Measurements from ENCODE around the gene LRRK2. TPM values are rescaled to one million over a fixed set of nuclear protein-coding genes. Genes with fewer than 3 reads are reported as not detected.
A peak's percentile ranks its signal among the peaks of the same experiment; 100 is the strongest.

Gene LRRK2
- polyA plus RNA-seq, 3 donors: 36.9 to 43.4 (median 38.1) TPM

DNA sequence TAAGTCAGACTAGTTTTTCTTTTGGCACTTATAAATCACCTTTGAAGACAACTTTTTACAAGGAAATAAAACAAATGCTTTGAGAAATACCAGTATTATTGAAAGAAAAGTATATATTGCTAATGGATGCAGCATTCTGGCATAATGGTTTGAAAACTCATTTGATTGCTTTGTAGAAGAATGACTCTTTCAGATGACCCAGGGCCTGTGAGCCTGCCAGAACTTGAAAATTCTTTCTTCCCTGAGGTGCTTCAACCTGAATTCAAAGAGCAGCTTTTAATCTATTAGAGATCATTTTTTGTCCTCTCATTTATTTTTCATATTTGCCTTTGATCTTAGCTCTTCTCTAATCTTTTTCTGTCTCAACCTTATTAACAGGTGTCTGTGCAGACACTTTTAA, 87.4 kb downstream of the LRRK2 start:
- DNase-seq (ENCODE audit: low read depth in 3 of 3, low spot score in 2 of 3): no peak

DNA sequence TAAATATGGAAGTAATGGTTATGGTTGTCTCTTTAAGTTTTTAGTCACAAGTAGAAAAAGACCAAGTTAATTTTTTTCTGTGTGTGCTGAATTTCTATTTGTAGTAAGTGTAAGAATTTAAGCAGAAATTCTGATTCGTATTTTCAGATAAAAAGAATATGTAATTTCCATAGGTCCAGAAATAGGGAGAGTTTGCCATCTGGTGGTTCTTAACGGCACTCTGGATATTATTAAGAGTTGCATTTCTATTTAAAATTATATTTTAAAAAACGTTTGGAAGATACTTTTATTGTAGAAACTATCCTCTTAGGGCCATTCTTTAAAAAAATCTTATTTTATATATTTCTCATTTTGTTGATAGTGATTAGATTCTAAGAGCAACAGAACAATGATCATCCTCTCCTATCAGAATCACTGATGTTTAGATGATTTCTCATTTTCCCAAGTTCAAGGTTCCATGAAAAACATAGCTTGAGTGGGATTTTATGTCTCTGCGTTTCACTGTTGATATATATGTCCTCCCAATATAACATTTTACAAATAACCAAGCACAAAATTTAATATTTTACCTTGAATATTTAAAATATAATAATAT, 88.3 kb downstream of the LRRK2 start:
- DNase-seq (ENCODE audit: low read depth in 3 of 3, low spot score in 2 of 3): no peak

DNA sequence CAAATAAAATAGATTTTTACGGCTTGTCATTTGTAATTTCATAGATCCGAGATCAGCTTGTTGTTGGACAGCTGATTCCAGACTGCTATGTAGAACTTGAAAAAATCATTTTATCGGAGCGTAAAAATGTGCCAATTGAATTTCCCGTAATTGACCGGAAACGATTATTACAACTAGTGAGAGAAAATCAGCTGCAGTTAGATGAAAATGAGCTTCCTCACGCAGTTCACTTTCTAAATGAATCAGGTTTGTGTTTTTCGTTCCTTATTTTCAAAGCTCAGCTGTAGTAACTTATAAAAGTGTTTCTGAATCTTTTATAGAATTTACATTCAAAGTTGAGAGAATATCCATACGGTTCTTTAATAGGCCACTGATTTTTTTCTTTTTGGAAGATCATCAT, 89.1 kb downstream of the LRRK2 start:
- no peak for DNase-seq (ENCODE audit: low read depth in 3 of 3, low spot score in 2 of 3)

DNA sequence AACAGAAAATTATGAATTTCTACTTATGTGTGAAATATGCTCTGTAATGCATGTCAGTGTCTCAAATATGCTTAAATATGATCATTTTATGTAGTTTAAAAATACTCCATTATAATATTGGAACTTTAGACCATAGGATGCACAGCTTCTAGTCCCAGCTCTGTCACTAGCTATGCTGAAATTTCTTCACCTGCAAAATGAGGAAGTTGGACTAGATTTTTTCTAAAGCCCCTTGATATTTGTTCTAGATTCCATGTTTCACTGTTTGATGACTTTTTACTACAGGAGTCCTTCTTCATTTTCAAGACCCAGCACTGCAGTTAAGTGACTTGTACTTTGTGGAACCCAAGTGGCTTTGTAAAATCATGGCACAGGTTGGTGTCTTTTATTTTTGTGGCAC, 90.1 kb downstream of the LRRK2 start:
- no peak for DNase-seq (ENCODE audit: low read depth in 3 of 3, low spot score in 2 of 3)

DNA sequence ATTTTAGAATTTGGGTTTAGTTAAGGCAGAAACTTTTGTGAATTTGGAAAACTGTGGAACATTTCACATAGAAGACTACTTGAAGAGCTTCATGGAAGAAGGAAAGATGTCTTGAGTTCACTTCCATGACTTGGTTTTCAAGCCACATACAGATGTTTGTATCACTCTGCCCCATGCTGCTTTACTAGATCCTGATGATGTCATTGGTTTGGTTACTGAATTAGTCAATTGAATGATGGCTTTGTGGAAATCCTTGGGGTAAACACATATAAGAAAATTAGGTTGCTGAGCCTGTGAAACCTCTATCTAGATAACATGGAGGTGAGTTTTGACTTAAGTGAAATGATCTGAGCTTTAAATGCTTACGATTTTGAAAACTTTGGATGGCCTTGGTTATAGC, 90.6 kb downstream of the LRRK2 start:
- DNase-seq (ENCODE audit: low read depth in 3 of 3, low spot score in 2 of 3): no peak

DNA sequence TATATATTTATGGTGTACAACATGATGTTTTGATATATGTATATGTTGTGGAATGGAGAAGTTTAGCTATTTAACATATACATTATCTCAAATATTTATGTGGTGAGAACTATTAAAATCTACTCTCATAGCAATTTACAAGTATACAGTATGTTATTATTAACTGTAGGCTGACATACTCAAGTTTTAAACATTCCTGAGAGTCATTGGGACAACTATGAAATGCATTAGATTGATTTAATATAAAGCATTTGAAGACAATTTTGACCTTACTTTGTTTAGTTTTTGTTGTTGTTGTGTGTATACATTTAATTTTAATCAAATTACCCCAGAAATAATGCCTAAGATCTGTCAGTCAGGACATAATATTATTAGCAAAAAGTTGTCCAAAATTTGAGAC, 99.5 kb downstream of the LRRK2 start:
- DNase-seq (ENCODE audit: low read depth in 3 of 3, low spot score in 2 of 3): no peak

DNA sequence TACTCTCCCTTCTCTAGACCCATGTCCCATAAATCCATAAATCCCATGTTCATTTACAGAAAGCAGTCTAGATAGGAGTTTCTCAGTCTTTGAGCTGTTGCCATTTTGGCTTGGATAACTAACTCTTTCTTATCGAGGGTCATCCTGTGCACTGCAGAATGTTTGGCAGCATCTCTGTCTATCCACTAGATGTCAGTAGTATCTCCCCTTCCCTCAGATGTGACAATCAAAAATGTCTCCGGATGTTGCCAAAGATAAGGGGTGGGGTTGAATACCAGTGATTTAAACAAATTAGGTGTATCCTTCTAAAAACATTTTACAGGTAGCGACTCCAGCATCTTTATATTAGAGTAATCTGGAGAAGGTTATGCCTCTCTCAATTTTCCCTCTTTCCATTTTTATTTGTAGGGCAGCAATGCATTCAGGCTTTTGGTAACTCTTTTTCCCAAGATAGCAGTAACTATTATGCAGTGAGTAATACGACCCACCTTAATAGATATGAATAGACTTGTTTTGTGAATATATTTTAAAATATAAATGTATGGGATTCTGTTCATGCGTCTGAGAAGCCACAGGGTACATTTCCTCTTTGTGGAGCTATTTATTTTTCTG, 100.7 kb downstream of the LRRK2 start:
- no peak for DNase-seq (ENCODE audit: low read depth in 3 of 3, low spot score in 2 of 3)

DNA sequence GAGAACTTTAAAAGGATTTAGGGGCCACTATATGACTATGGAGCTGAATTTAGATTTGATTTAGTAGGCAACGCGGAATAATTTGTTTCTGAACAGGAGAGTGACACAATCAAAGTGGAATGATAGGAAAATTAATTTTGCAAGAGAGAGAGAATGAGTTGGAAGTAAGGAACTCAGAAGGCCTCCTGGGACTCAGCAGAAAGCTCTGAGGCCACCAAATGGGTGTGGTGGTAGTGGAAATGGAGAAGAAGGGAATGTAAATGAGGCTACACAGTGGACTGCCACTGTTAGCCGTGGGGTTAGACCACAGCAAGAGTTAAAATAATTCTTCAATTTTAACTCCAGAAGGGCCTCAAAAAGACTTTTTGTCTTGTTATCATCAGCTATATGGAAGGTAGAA, 102.7 kb downstream of the LRRK2 start:
- DNase-seq (ENCODE audit: low read depth in 3 of 3, low spot score in 2 of 3): no peak

DNA sequence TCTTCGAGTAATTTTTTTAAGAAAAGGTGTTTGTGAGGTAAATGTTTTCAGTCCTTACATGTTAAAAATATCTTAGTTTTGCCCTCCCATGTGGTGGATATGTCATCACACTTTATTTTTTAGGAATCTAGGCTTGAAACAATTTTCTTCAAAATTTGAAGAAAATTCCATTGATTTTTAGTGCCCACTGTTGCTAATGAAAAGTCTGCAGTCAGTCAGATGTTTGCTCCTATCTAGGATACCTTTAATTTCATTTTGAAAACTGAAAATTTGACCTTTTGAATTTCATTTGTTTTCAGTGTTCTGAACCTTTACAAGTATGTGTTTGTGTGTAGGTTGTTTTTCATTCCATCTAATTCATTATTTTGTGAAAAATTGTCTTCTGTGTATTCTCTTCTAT, 105.4 kb downstream of the LRRK2 start:
- DNase-seq (ENCODE audit: low read depth in 3 of 3, low spot score in 2 of 3): no peak

DNA sequence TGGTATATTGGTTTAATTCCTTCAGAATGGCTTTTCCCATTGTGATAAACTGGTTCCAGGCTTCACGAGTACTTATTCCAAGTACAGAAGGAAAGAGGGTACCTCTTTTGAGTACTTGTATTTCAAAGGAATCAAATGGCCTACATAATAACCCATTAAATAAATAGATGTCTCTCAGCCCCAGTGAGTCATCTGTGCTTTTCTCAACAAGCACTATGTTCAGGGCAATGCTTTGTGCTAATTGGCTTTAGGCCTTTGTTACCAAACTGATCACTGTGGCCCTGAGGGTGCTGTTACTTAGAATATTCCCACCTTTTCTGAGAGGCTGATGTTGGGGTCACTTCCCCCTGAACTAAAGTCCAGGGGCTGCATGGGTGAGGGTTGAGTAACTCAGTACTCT, 107.1 kb downstream of the LRRK2 start:
- DNase-seq (ENCODE audit: low read depth in 3 of 3, low spot score in 2 of 3): no peak

DNA sequence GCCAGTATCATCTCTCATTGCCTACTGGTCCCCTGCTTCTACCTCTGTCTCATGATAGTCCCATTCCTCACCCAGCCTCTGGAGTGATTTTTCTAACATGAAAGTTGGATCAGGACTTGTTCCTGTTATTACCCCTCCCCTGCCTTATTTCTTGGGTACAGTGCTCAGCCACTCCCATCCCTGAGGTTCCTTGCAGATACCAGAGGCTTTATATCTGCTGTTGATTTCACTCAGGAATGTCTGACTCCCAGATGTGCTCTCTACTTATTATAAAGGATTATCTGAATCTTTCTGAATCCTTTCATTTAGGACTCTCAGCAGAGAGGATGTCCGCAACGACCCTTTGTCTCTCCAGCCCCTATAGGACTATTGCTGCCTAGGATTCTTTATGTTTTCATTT, 111.2 kb downstream of the LRRK2 start:
- no peak for DNase-seq (ENCODE audit: low read depth in 3 of 3, low spot score in 2 of 3)

DNA sequence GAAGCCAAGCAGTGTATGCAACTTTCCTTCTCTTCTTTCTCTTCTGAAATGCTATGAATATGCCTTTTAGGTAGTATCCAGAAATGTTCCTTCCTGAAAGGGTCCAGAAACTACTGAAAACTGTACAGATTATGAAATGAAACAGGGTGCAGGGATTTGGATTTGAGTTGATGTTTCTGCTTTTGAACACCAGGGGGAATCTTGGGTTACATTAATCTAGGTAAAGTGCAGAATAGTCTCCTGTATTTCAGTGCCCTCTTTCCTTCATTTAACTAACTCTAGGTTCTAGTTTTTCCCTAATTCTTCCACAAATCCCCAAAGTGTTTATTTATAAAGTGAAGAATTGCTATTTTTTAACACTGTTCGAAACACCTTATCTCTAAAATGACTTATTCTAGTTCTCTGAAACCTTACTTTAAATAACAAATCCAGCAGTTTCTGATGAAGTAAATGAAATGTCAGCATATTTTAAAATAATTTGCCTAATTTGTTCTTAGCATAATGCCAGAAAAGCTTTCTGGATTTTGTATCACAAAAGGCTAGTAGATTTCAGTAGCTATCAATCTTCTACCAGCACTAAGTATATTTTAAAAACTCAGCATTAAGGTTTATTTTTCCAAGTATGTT, 111.9 kb downstream of the LRRK2 start:
- peak in 1 of 3 donors; percentile 7 for DNase-seq (ENCODE audit: low read depth in 3 of 3, low spot score in 2 of 3)

DNA sequence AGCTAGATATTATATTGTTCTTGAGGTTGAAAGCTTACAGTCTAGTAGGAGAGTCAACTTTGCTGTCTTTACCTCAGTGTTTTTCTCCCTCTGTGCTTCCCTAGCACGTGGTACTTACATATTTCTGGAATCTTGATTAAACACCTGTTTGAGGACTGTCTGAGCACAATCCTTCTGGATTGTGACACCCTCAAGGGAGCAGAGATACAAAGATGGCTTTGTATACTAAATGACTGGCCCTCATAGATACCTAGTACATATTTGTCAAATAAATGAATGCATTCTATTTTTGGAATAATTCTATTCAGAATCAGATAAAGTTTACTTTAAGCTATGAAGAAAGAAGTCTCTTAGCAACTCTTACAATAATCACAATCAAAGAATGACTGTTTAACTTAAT, 113.3 kb downstream of the LRRK2 start:
- DNase-seq (ENCODE audit: low read depth in 3 of 3, low spot score in 2 of 3): no peak

DNA sequence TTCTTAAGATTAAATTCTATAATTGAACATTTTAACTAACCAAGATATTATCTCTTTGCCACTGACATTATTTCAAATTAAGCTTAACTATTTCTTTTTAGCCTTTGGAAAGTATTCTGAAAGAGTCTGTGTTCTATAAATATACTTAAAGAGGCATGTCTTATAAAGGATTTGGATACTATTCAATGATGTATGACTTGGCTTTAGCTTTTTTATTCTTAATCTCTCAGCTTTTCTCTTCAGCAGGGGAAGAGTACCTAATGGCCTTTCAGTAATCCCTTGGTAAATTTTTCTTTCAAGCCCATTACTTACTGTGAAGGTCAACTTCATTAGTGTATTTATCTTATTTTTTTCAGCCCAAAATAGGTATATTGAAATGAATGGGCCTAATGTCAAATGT, 113.8 kb downstream of the LRRK2 start:
- DNase-seq (ENCODE audit: low read depth in 3 of 3, low spot score in 2 of 3): no peak

DNA sequence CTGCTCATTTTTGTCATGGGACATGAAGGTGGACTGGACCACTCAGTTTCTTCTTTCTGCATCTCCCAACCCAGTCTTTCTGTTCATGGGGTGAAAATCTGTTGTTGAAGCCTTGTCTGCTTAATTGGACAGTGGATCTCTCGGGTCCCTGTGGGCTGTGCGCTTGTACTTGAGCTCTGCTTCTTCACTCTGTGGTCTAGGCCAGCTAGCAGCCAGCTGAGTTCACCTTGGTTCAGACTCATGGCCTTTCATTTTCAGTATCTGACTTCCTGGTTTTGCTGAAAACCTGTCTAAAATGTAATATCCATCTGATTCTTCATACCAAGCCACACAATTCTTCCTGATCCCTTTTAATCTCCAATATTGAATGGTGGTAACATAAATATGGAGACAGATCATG, 117.2 kb downstream of the LRRK2 start:
- no peak for DNase-seq (ENCODE audit: low read depth in 3 of 3, low spot score in 2 of 3)

DNA sequence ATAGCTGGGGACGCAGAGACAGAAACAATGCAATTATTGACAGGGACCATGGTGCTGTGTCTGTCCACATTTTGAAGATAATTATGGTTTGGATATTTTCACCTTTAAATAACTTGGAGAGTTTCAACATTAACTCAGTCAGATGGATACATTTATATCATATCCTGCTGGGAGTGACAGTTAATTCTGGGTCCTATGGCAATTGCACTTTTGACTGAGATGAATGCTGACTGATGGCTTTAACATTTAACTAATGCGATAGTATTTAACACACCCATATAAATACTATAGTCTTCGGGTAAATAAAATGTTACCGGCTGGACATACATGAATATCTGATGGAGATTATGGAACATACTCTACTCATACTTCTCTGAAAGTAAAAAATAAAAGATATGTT, 118.3 kb downstream of the LRRK2 start:
- DNase-seq (ENCODE audit: low read depth in 3 of 3, low spot score in 2 of 3): no peak

DNA sequence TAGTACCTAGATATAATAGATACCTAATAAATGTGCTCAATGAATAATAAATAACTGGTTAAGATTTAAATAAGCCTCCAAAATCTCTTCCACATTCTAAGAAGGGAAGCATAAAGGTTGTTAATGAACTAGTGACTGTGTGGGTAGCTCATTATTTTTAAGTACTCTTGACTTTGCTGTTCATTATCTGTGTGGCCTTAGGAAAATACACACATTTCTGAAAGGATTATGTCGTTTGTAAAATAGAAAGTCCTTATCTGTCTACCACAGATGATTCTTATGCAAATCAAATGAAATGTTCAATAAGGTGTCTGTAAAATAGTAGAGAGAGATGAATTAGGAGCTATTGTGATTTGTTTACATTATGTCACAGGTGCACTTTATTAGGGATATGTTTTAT, 119.5 kb downstream of the LRRK2 start:
- DNase-seq (ENCODE audit: low read depth in 3 of 3, low spot score in 2 of 3): no peak

DNA sequence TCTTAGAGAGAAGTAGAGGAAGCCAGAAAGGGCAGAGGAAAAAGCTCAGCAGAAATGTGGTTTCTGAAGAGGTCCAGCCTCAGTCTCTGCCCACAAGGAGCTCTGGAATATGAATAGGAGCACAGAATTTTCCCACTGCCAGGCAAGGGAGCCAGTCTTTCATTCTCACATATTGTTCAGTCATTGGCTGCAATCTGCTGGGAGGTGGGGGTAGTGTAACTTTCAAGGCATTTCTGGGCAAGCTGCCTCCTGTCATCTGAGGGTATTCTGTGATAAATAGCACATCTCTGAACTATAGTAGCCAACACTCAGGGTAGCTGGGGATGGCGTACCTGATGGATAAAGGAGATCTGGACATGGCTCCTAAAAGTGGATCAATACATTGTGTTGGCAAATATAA, 127.2 kb downstream of the LRRK2 start:
- DNase-seq (ENCODE audit: low read depth in 3 of 3, low spot score in 2 of 3): no peak

DNA sequence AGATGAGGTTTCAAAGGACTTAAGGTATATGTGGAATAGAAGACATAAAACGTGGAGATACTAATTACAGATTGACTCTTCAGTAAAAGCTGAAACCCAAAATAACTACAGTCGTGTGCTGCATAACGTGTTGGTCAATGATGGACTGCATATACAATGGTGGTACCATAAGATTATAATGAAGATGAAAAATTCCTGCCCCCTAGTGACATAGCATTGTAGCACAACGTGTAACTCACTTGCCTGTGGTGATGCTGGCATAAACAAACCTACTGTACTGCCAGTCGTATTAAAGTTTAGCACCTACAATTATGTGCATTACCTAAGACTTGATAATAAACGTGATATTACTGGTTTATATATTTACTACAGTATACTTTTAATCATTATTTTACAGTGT, 150.3 kb downstream of the LRRK2 start:
- no peak for DNase-seq (ENCODE audit: low read depth in 3 of 3, low spot score in 2 of 3)

DNA sequence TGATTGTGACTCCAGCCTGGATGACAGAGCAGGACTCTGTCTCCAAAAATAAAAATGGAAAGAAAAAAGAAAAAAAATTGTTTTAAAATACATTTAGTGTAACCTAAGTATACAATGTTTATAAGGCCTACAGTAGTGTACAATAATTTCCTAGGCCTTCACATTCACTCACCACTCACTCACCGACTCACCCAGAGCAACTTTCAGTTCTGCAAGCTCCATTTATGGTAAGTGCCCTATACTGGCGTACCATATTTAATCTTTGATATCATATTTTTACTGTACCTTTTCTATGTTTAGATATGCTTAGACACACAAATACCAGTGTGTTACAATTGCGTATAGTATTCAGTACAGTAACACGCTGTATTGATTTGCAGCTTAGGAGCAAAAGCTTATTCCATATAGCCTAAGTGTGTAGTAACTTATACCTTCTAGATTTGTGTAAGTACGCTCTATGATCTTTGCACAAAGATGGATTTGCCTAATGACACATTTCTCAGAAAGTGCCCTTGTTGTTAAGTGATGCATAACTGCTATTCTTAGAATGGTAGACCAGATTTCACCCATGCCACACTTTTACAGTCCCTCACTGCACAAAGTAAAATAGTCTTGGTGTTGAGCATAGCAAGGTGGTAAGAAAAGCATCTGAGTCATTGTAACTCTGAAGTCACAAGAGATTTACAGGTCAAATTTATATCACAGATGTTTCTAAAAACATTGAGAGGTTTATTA, 151.9 kb downstream of the LRRK2 start:
- no peak for DNase-seq (ENCODE audit: low read depth in 3 of 3, low spot score in 2 of 3)

DNA sequence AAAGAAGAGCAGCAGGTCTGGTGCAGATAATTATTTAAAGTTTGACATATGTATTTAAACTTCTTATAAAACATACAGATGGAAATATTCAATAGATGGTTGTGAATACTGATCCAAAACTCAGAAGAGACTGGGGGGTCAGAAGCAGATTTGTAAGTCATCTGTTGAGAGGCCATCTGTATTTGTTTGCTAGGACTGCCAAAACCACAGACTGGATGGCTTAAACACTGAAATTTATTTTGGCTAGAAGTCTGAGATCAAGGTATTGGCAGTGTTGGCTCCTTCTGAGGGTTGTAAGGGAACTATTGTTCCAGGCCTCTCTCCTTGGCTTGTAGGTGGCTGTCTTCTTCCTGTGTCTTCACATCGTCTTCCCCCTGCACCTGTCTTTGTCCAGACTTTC, 153.9 kb downstream of the LRRK2 start:
- no peak for DNase-seq (ENCODE audit: low read depth in 3 of 3, low spot score in 2 of 3)

DNA sequence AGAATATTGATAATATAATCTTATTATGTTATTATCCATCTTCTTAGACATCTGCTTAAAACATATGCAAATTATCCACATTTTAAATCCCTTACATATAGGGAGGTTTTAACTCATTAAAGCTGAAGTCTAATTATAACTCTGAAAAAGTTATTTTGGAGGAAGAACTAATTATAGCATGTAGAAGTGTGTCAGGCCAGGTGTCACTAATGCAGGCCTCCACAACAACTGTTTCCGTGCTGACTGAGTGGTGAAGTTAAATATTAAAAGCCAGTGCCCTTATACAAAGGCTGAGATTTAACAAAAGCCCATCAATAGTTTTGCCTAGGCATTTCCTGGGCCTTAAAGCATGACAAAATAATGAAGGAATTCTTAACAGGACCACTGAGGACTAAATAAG, 157.4 kb downstream of the LRRK2 start:
- DNase-seq (ENCODE audit: low read depth in 3 of 3, low spot score in 2 of 3): no peak
